Adipocyte (in vitro differentiated cells): ENCODE measurements around the gene GCAT.

Experiments used
- DNase-seq: peaks from one replicate; pipeline ENCODE4 v3.0.0-alpha.2; 2015; ENCODE audit warnings: low read depth
- H3K27me3 ChIP-seq: replicated peaks from 2 replicates; pipeline ENCODE4 v1.7.0; 2013; ENCODE audit warnings: mild to moderate bottlenecking, low read length, moderate library complexity; ENCODE audit not compliant: control insufficient read depth, insufficient read depth
- H3K36me3 ChIP-seq: 2 replicates; pipeline ENCODE4 v1.7.0; 2013; ENCODE audit warnings: low read length, mild to moderate bottlenecking, moderate library complexity; ENCODE audit not compliant: control insufficient read depth, insufficient read depth, severe bottlenecking
- H3K4me1 ChIP-seq: 2 replicates; pipeline ENCODE4 v1.7.0; 2013; ENCODE audit warnings: mild to moderate bottlenecking, low read length, moderate library complexity; ENCODE audit not compliant: control insufficient read depth, insufficient read depth
- H3K4me3 ChIP-seq: 2 replicates; pipeline ENCODE4 v1.7.0; 2013; ENCODE audit warnings: mild to moderate bottlenecking, low read length, moderate library complexity
- H3K9ac ChIP-seq: 2 replicates; pipeline ENCODE4 v1.7.0; 2013; ENCODE audit warnings: mild to moderate bottlenecking, low read length, moderate library complexity
- H3K9me3 ChIP-seq: 2 replicates; pipeline ENCODE4 v1.7.0; 2013; ENCODE audit warnings: mild to moderate bottlenecking, low read length, moderate library complexity; ENCODE audit not compliant: control insufficient read depth

GCAT gene

GRCh38 chr22:37830093-37830842, 22.5 kb downstream of the GCAT start:
- peaks cover 4% of the 10 kb centered on the region for H3K4me1 ChIP-seq
- H3K27me3 ChIP-seq, result no peaks in the 10 kb centered on the region
- H3K9ac ChIP-seq, result no peak overlapping the region
- DNase-seq, result no peak
- no peak overlapping the region for H3K4me3 ChIP-seq
- peaks cover 56% of the 10 kb centered on the region for H3K36me3 ChIP-seq
- no peaks in the 10 kb centered on the region for H3K9me3 ChIP-seq

- Histone ChIP-seq H3K36me3 (peaks cover 56% of the 10 kb centered on the region), H3K4me1 (peaks cover 4% of the 10 kb centered on the region), H3K9ac (no peak overlapping the region), H3K27me3 (no peaks in the 10 kb centered on the region), H3K9me3 (no peaks in the 10 kb centered on the region), H3K4me3 (no peak overlapping the region)
- no peak for DNase-seq
Measured at GRCh38 chr22:37831472-37831871, 23.7 kb downstream of the GCAT start.

GRCh38 chr22:37832022-37832857, 24.5 kb downstream of the GCAT start:
- Histone ChIP-seq H3K4me3 (no peak overlapping the region), H3K36me3 (peaks cover 61% of the 10 kb centered on the region), H3K27me3 (no peaks in the 10 kb centered on the region), H3K9ac (no peak overlapping the region), H3K9me3 (no peaks in the 10 kb centered on the region), H3K4me1 (no peaks in the 10 kb centered on the region)
- no peak for DNase-seq

GRCh38 chr22:37842015-37842793, 34.5 kb downstream of the GCAT start:
- Histone ChIP-seq H3K9ac (peak overlapping the region; percentile 19), H3K4me1 (peaks cover 10% of the 10 kb centered on the region), H3K9me3 (no peaks in the 10 kb centered on the region), H3K27me3 (no peaks in the 10 kb centered on the region), H3K36me3 (peaks cover 24% of the 10 kb centered on the region), H3K4me3 (peak overlapping the region; percentile 89)
- DNase-seq, result no peak

GRCh38 chr22:37843741-37844089, 36.0 kb downstream of the GCAT start:
- Histone ChIP-seq H3K9ac (peak overlapping the region; percentile 90), H3K27me3 (no peaks in the 10 kb centered on the region), H3K36me3 (peaks cover 12% of the 10 kb centered on the region), H3K4me3 (peak overlapping the region; percentile 89), H3K9me3 (no peaks in the 10 kb centered on the region), H3K4me1 (peaks cover 20% of the 10 kb centered on the region)
- DNase-seq, result peak; percentile 74

GRCh38 chr22:37844904-37845329, 37.2 kb downstream of the GCAT start:
- Histone ChIP-seq H3K4me1 (peaks cover 21% of the 10 kb centered on the region), H3K9ac (peak overlapping the region; percentile 90), H3K4me3 (peak overlapping the region; percentile 89), H3K27me3 (no peaks in the 10 kb centered on the region), H3K9me3 (no peaks in the 10 kb centered on the region), H3K36me3 (peaks cover under 1% of the 10 kb centered on the region)
- DNase-seq, result no peak

GRCh38 chr22:37846433-37846832, 38.7 kb downstream of the GCAT start:
- no peak for DNase-seq
- Histone ChIP-seq H3K9ac (no peak overlapping the region), H3K9me3 (no peaks in the 10 kb centered on the region), H3K36me3 (peaks cover 7% of the 10 kb centered on the region), H3K4me3 (no peak overlapping the region), H3K27me3 (no peaks in the 10 kb centered on the region), H3K4me1 (peaks cover 33% of the 10 kb centered on the region)

- DNase-seq, result peak; percentile 17
- no peaks in the 10 kb centered on the region for H3K9me3 ChIP-seq
Measured at GRCh38 chr22:37848587-37849088, 40.9 kb downstream of the GCAT start.

GRCh38 chr22:37849089-37849751, 41.5 kb downstream of the GCAT start, which contains the start of gene EIF3L:
TSS of gene EIF3L (plus strand) at chr22:37849419. CDS start at chr22:37849450, 31 bp downstream.
- Histone ChIP-seq H3K27me3 (no peaks in the 10 kb centered on the region), H3K9ac (peak within 1 kb of the TSS; percentile 97), H3K4me1 (peaks cover 24% of the 10 kb centered on the region), H3K4me3 (peak within 1 kb of the TSS; percentile 96), H3K9me3 (no peaks in the 10 kb centered on the region), H3K36me3 (peaks cover 35% of the 10 kb centered on the region)
- peak; percentile 96 for DNase-seq

More at GRCh38 chr22:37848587-37849088, 40.9 kb downstream of the GCAT start:
- Histone ChIP-seq H3K9ac (peak overlapping the region; percentile 97), H3K4me1 (peaks cover 24% of the 10 kb centered on the region), H3K27me3 (no peaks in the 10 kb centered on the region), H3K4me3 (peak overlapping the region; percentile 96), H3K36me3 (peaks cover 29% of the 10 kb centered on the region)

- Histone ChIP-seq H3K9me3 (no peaks in the 10 kb centered on the region), H3K4me1 (peaks cover 24% of the 10 kb centered on the region), H3K27me3 (no peaks in the 10 kb centered on the region), H3K4me3 (no peak overlapping the region), H3K36me3 (peaks cover 50% of the 10 kb centered on the region), H3K9ac (peak overlapping the region; percentile 97)
- DNase-seq, result no peak
Measured at GRCh38 chr22:37850801-37851200, 43.1 kb downstream of the GCAT start.
